Endothelial cell of umbilical vein (primary cell): ENCODE measurements around the gene LRRD1. TPM values are rescaled to one million over a fixed set of nuclear protein-coding genes. Genes with fewer than 3 reads are reported as not detected.

ENCODE experiments used
- BruUV-seq: library from RNA; stranded (reverse); fragments of 400-500 nt; replicated peaks from 2 replicates; lab custom pipeline; 2021; lab: Mats Ljungman, UMichigan
- CTCF ChIA-PET: fragments of 300-600, 350-600 bp; sonication (Branson Sonifier 250); formaldehyde crosslinking; loops from one replicate; lab custom pipeline; 2021; ENCODE audit warnings: antibody characterized with exemption, inconsistent platforms; lab: Charles Lee
- POLR2A ChIA-PET: fragments of 300-600, 350-600 bp; sonication (Branson Sonifier 250); formaldehyde crosslinking; loops from one replicate; lab custom pipeline; 2021; ENCODE audit warnings: antibody characterized with exemption, inconsistent platforms; lab: Charles Lee
- DNase-seq: peaks from one replicate; pipeline ENCODE4 v3.0.0-alpha.2; 2011; ENCODE audit warnings: low read depth, low spot score
- FAIRE-seq: peaks from 2 replicates; lab custom pipeline; 2011; peaks lifted over from hg19 to GRCh38; lab: Jason Lieb, UNC
- H2AFZ ChIP-seq: 2 replicates; pipeline ENCODE4 v1.6.0; 2012; ENCODE audit warnings: low read depth, low read length, control low read depth, inconsistent platforms
- H3K27ac ChIP-seq: 2 replicates; pipeline ENCODE4 v1.5.1; 2011; ENCODE audit warnings: low read depth, mild to moderate bottlenecking, control low read depth, low read length, moderate library complexity; ENCODE audit not compliant: insufficient read depth
- H3K27me3 ChIP-seq, 2 experiments: 2 replicates each; pipeline versions ENCODE4 v1.6.0 to v1.6.1; 2011; ENCODE audit warnings: low read length in 2 of 2, mixed read lengths in 1 of 2; ENCODE audit not compliant: control insufficient read depth in 2 of 2, insufficient read depth in 2 of 2
- H3K36me3 ChIP-seq, 2 experiments: 2 replicates in 1 of 2; 3 replicates in 1 of 2; pipeline ENCODE4 v1.5.1; 2011; ENCODE audit warnings: low read length in 2 of 2, mild to moderate bottlenecking in 1 of 2, moderate library complexity in 1 of 2; ENCODE audit not compliant: control insufficient read depth in 2 of 2, insufficient read depth in 2 of 2; ENCODE audit errors: extremely low read depth in 1 of 2
- H3K4me1 ChIP-seq: 3 replicates; pipeline ENCODE4 v1.5.1; 2011; ENCODE audit warnings: mild to moderate bottlenecking, low read length; ENCODE audit not compliant: control insufficient read depth, insufficient read depth; ENCODE audit errors: extremely low read depth
- H3K4me2 ChIP-seq: 2 replicates; pipeline ENCODE4 v1.6.1; 2011; ENCODE audit warnings: low read length, control low read depth, mixed read lengths; ENCODE audit not compliant: insufficient read depth
- H3K4me3 ChIP-seq, 3 experiments: fragments of 200-600 bp in 1 of 3; sonication (generic), shearing (Covaris generic) in 1 of 3; replicated peaks in 1 of 3; 2 replicates each; pipeline ENCODE4 v1.5.1; 2011 to 2016; ENCODE audit warnings: control low read depth in 3 of 3, low read length in 3 of 3, mild to moderate bottlenecking in 2 of 3, inconsistent platforms in 1 of 3, low read depth in 1 of 3, moderate library complexity in 1 of 3; ENCODE audit not compliant: insufficient read depth in 1 of 3
- H3K79me2 ChIP-seq: 2 replicates; pipeline ENCODE4 v1.6.0; 2012; ENCODE audit warnings: low read length, inconsistent platforms; ENCODE audit not compliant: control insufficient read depth, insufficient read depth
- H3K9ac ChIP-seq: replicated peaks from 2 replicates; pipeline ENCODE3; 2011; ENCODE audit warnings: low read length, control low read depth; ENCODE audit not compliant: insufficient read depth; ENCODE audit errors: extremely low read depth
- H3K9me1 ChIP-seq: replicated peaks from 3 replicates; pipeline ENCODE4 v1.6.0; 2011; ENCODE audit warnings: mild to moderate bottlenecking, low read length; ENCODE audit not compliant: control insufficient read depth, insufficient read depth; ENCODE audit errors: extremely low read depth
- H3K9me3 ChIP-seq: replicated peaks from 2 replicates; pipeline ENCODE4 v1.5.1; 2012; ENCODE audit warnings: low read length, inconsistent platforms; ENCODE audit not compliant: control insufficient read depth, insufficient read depth
- H4K20me1 ChIP-seq: replicated peaks from 2 replicates; pipeline ENCODE3; 2011; ENCODE audit warnings: mild to moderate bottlenecking, low read length; ENCODE audit not compliant: control insufficient read depth, insufficient read depth; ENCODE audit errors: extremely low read depth
- EZH2 ChIP-seq: IDR thresholded peaks from 2 replicates; pipeline ENCODE4 v1.6.1; 2012; ENCODE audit warnings: borderline replicate concordance, low read depth, mild to moderate bottlenecking, moderate library complexity, low read length, inconsistent platforms; ENCODE audit not compliant: severe bottlenecking
- FOS ChIP-seq: IDR thresholded peaks from 2 replicates; pipeline ENCODE4 v1.6.1; 2011; ENCODE audit warnings: mild to moderate bottlenecking, low read length, moderate library complexity, borderline replicate concordance; ENCODE audit not compliant: insufficient read depth
- GATA2 ChIP-seq: IDR thresholded peaks from 2 replicates; pipeline ENCODE4 v1.7.0; 2011; ENCODE audit warnings: low read depth, mild to moderate bottlenecking, moderate library complexity, mixed read lengths, low read length; ENCODE audit not compliant: insufficient read length, insufficient read depth
- JUN ChIP-seq: IDR thresholded peaks from 2 replicates; pipeline ENCODE4 v1.6.1; 2011; ENCODE audit warnings: borderline replicate concordance, low read depth; ENCODE audit not compliant: insufficient read length, insufficient read depth
- MYC ChIP-seq: IDR thresholded peaks from one replicate; pipeline ENCODE4 v1.6.1; 2011; ENCODE audit warnings: mild to moderate bottlenecking, low read depth, low read length
- POLR2A ChIP-seq: IDR thresholded peaks from 2 replicates; pipeline ENCODE4 v1.6.1; 2012; ENCODE audit warnings: low read depth, mild to moderate bottlenecking, control low read depth, low read length
- POLR2AphosphoS5 ChIP-seq: IDR thresholded peaks from 2 replicates; pipeline ENCODE4 v1.6.1; 2012; ENCODE audit warnings: low read depth, mild to moderate bottlenecking, control low read depth, low read length, moderate library complexity; ENCODE audit not compliant: insufficient read depth
- dilution Hi-C: fragments of 300-500 bp; cut with MboI; formaldehyde crosslinking; loops from one replicate; pipeline ENCODE4 v1.15.0; 2019; ENCODE audit warnings: low sequenced_read_pairs; ENCODE audit not compliant: extremely low pct_ligation_motif_present
- intact Hi-C: fragments of 100-400 bp; cut with micrococcal nuclease; formaldehyde crosslinking; loops from one replicate; pipeline ENCODE4 v1.10.0; 2022
- polyA plus RNA-seq, 4 experiments: library from polyadenylated mRNA; depleted of rRNA in 3 of 4; stranded (reverse) in 3 of 4; unstranded in 1 of 4; fragments of >200 nt; gene quantifications; 2 replicates each; pipeline versions ENCODE4 v1.2.1 to v1.2.3, GENCODE V29; 2011 to 2012; ENCODE audit warnings: missing spikeins in 1 of 4
- total RNA-seq: library from RNA; stranded (reverse); gene quantifications from 2 replicates; pipeline ENCODE4 v1.2.3, GENCODE V29; 2021
- TF ChIP-seq, protein P1 (sequence below), 2 donors: IDR thresholded peaks; 1 replicate in 1 of 2; 2 replicates in 1 of 2; pipeline ENCODE4 v1.5.1; 2011; ENCODE audit warnings: low read length in 2 of 2, mild to moderate bottlenecking in 2 of 2, moderate library complexity in 2 of 2, control low read depth in 1 of 2, inconsistent platforms in 1 of 2, low read depth in 1 of 2; ENCODE audit not compliant: insufficient read depth in 1 of 2; ENCODE audit errors: extremely low read depth in 1 of 2
- TF ChIP-seq, protein P2 (sequence below): IDR thresholded peaks from 2 replicates; pipeline ENCODE4 v1.6.1; 2011; ENCODE audit not compliant: insufficient read depth, insufficient read length

Gene LRRD1
- total and polyA plus RNA-seq, 2 donors (not counting 3 experiments of a cell fraction or from before 2014, with no cell fraction given): 0.03 to 0.46 TPM

DNA sequence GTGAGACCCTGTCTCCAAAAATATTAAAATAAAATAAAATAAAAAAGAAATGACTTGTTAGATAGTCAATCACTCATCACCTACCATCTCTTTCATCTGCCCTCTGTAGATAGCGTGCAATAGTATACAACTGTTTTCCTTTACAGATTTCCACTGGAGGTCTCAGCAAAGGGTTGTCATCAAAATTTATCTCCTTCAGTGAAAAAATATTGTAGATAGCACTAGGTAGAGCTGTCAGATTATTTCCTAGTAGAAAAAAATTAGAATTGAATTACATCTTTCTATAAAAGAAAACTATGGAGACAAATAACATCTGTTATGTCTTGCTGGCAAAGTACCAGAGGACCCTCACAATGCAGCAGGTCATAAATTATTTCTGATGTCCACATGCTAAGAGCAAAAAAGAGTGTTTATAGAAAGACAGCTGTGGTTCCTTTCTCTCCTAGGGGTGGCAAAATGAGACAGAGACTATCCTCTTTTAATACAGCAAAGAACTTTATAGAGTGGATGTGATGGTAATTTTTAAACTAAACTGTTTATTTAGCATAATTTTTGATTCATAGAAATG is 28.4 kb downstream of the LRRD1 start:
- dilution Hi-C loops (no loop called here), intact Hi-C loops (no loop called here)
- POLR2A ChIA-PET: no interaction called here
- Histone ChIP-seq H3K9me1 (no peaks in the 10 kb centered on the region), H3K27me3 (no peaks in the 10 kb centered on the region), H3K27ac (no peak overlapping the region), H3K4me3 (no peak overlapping the region), H3K79me2 (no peaks in the 10 kb centered on the region), H4K20me1 (no peaks in the 10 kb centered on the region), H2AFZ (no peak overlapping the region), H3K9me3 (no peaks in the 10 kb centered on the region), H3K36me3 (no peaks in the 10 kb centered on the region), H3K4me2 (no peak overlapping the region), H3K9ac (no peak overlapping the region), H3K4me1 (no peaks in the 10 kb centered on the region)
- CTCF ChIA-PET: no interaction called here
- no peak for DNase-seq
- no peak for TF ChIP-seq FOS
- no peak for TF ChIP-seq JUN
- no peak for TF ChIP-seq GATA2
- TF ChIP-seq POLR2A: no peak
- BruUV-seq: no TSS peak
- FAIRE-seq: no peak

DNA sequence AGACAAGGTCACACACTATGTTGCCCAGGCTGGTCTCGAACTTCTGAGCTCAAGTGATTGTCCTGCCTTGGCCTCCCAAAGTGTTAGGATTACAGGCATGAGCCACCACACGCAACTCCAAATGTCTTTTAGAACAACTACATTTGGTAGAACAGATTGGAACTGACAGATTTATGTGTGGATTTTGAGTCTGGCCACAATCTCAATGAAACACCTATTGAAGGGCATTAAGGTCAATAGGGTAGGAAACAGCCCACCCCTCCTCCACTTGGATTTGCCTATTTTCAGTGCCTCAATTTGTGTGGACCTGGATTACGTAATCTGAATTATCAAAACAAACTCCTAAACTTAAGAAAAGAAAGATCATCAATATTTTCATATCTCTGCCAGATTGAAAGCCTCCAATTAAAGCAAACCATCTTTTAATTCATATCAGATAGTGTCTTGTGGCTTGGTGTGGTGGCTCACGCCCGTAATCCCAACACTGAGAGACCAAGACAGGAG is 29.2 kb downstream of the LRRD1 start:
- H3K4me1 ChIP-seq: no peaks in the 10 kb centered on the region
- no peak for FAIRE-seq
- ChIA-PET CTCF (no interaction called here), POLR2A (no interaction called here)
- intact Hi-C loops: no loop called here
- no peak for TF ChIP-seq MYC
- TF ChIP-seq, protein P1, sequence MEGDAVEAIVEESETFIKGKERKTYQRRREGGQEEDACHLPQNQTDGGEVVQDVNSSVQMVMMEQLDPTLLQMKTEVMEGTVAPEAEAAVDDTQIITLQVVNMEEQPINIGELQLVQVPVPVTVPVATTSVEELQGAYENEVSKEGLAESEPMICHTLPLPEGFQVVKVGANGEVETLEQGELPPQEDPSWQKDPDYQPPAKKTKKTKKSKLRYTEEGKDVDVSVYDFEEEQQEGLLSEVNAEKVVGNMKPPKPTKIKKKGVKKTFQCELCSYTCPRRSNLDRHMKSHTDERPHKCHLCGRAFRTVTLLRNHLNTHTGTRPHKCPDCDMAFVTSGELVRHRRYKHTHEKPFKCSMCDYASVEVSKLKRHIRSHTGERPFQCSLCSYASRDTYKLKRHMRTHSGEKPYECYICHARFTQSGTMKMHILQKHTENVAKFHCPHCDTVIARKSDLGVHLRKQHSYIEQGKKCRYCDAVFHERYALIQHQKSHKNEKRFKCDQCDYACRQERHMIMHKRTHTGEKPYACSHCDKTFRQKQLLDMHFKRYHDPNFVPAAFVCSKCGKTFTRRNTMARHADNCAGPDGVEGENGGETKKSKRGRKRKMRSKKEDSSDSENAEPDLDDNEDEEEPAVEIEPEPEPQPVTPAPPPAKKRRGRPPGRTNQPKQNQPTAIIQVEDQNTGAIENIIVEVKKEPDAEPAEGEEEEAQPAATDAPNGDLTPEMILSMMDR (IDR thresholded peaks at IDR 0.05; ENCODE audit: extremely low read depth in 1 of 2, insufficient read depth in 1 of 2, low read depth in 1 of 2, low read length in 2 of 2): no peak
- no peak for TF ChIP-seq POLR2A
- TF ChIP-seq, protein P2, sequence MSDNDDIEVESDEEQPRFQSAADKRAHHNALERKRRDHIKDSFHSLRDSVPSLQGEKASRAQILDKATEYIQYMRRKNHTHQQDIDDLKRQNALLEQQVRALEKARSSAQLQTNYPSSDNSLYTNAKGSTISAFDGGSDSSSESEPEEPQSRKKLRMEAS: no peak
- no peak for TF ChIP-seq FOS
- no peak for TF ChIP-seq JUN
- TF ChIP-seq GATA2: no peak
- no peak for TF ChIP-seq POLR2AphosphoS5
- no peak for TF ChIP-seq EZH2
- H4K20me1 ChIP-seq: no peaks in the 10 kb centered on the region
- dilution Hi-C loops: no loop called here
- H2AFZ ChIP-seq: no peak overlapping the region
- no peaks in the 10 kb centered on the region for H3K79me2 ChIP-seq
- H3K4me3 ChIP-seq: no peak overlapping the region
- H3K9me1 ChIP-seq: no peaks in the 10 kb centered on the region
- no peaks in the 10 kb centered on the region for H3K9me3 ChIP-seq
- H3K9ac ChIP-seq: no peak overlapping the region
- no peaks in the 10 kb centered on the region for H3K27me3 ChIP-seq
- no peak overlapping the region for H3K27ac ChIP-seq
- no peak for DNase-seq
- no TSS peak for BruUV-seq
- H3K36me3 ChIP-seq: no peaks in the 10 kb centered on the region
- H3K4me2 ChIP-seq: no peak overlapping the region
